ENCODE data around the gene RPS25.
A peak's percentile ranks its signal among the peaks of the same experiment; 100 is the strongest.
"Not testable (repeated sequence)": the region's sequence is repeated elsewhere in the genome, so short reads cannot be mapped to it uniquely, and the experiment has no call there.

The RPS25 gene

DNA sequence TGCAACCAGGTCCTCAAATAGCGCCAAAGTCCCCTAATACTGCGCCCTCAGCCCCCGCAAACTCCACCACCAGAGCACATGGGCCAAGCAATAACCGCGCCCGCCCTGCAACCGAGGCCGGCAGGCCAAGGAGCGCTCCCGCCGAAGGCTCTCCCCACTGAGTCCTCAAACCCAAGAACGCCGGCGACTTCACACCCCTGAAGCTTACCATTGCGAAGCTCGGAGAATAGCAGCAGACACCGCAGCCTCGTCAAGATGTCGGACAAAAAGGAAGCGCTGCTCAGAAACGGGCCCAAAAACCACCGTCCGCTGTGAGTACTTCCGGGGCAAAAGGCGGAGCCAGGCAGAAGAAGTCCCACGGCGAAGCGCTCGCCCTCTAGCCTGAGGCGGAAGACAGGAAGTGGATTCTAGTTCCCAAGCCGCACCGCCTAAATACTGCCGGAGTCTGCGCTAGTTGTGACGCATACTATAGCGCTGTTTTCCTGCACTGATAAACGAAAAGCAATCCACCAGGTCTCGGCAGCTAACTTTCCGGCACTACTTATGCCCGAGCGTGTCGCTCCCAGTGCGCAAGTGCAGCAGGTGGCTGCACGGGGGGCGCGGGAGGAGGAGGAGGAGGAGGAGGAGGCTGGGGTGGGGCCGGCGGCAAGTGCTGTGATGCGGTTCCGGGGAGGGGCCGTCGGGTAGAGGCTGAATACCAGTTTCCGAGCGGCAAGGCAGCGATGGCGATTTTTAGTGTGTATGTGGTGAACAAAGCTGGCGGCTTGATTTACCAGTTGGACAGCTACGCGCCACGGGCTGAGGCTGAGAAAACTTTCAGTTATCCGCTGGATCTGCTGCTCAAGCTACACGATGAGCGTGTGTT is at the start of gene RPS25, which contains the start of gene TRAPPC4:
Gene RPS25, minus strand, starts transcription at position 270 of the 865 bp plus-strand sequence. Its CDS starts 59 bp downstream, at position 211.
Gene TRAPPC4, plus strand, starts transcription at position 693 of the 865 bp plus-strand sequence. Its CDS starts 30 bp downstream, at position 723.
- peak; percentile 99 for DNase-seq (ENCODE audit: low spot score)

- peak; percentile 96 for DNase-seq (ENCODE audit: low spot score)
These were observed 49.5 kb upstream of the RPS25 start, which contains the start of gene VPS11 for GRCh38 chr11:119067371-119068222. VPS11 (plus strand) TSS chr11:119067818; CDS start chr11:119067824, 6 bp downstream.

DNA sequence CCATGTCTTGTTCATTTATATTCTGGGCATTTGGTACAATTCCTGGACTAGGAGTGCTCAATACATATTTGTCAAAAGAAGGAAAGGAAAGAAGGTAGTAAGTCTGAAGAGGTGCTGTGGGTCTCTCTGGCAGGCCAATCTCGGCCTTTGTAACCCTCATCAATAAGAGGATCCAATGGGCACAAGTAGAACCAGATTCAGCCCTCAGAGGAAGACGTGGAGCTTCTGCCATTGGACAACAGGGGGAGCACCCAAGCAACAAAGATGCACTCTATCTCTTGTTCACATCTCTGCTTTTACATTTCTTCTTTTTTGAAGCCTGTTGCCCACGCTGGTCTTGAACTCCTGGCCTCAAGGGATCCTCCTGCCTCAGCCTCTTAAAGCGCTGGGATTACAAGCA is 47.2 kb upstream of the RPS25 start:
- DNase-seq (ENCODE audit: low spot score), result no peak

- DNase-seq (ENCODE audit: low spot score), result no peak
These were observed 44.6 kb upstream of the RPS25 start for GRCh38 chr11:119062779-119063178.

DNA sequence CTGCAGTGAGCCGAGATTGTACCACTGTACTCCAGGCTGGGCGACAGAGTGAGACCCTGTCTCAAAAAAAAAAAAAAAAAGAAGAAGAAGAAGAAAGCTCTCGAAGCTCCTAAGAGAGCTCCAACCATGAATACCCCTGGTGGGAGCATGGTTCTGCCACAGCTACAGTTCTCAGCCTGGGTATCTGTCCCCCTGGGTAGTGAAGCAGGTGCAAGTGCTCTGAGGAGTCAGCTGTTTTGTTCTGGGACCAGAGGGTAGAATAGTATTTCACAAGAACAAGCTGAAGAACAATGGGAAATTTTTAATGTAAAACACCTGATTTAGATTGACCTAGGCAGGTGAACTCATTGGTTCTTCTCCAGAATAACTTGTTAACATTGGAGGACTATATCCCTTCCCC is 43.1 kb upstream of the RPS25 start:
- DNase-seq (ENCODE audit: low spot score), result no peak

DNA sequence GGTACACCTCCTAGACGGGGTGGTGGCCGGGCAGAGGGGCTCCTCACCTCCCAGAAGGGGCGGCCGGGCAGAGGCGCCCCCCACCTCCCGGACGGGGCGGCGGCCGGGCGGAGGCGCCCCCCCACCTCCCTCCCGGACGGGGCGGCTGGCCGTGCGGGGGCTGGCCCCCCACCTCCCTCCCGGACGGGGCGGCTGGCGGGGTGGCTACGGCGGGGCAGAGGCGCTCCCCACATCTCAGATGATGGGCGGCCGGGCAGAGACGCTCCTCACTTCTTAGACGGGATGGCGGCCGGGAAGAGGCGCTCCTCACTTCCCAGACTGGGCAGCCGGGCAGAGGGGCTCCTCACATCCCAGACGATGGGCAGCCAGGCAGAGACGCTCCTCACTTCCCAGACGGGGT is 41.0 kb upstream of the RPS25 start:
- DNase-seq (ENCODE audit: low spot score), result not testable (repeated sequence)

GRCh38 chr11:119057000-119057769 is 39.0 kb upstream of the RPS25 start, which contains the start of gene HYOU1:
HYOU1 (minus strand) TSS chr11:119057205; CDS start chr11:119056160, 1,045 bp downstream.
- peak; percentile 98 for DNase-seq (ENCODE audit: low spot score)

- no peak for DNase-seq (ENCODE audit: low spot score)
These were observed 38.4 kb upstream of the RPS25 start for GRCh38 chr11:119056421-119056999.

- DNase-seq (ENCODE audit: low spot score), result peak; percentile 27
These were observed 37.8 kb upstream of the RPS25 start for GRCh38 chr11:119055901-119056300.

- no peak for DNase-seq (ENCODE audit: low spot score)
These were observed 36.3 kb upstream of the RPS25 start for GRCh38 chr11:119054418-119054817.

DNA sequence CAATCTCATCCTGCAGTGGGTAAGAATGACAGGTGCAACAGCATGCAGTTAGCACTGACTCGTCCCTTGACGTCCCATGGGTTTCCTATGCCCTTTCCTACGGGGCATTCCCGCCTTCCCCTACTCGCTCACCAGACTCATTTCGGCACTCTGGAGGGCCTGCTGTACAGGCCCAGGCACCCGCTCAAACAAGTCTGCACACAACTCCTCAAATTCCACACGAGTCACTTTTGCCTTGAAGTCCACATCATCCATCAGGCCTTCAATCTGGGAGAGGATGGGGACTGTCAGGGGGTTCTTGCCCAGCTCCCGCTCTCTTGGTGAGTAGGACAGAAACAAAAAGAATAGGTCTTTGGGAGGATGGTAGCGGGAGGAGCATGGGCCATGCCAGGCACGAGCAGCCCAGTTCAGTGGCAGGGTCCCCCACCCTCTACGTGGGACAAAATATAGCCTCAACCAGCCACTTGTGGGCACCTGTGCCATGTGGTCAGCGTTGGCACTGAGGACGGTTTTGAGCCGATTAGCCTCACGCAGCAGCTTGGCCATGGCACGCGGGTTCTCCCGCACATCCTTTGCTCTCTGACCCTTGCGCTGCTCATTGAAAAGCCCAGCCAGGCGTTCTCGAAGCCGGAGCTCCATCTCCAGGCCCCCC is 34.1 kb upstream of the RPS25 start:
- no peak for DNase-seq (ENCODE audit: low spot score)

DNA sequence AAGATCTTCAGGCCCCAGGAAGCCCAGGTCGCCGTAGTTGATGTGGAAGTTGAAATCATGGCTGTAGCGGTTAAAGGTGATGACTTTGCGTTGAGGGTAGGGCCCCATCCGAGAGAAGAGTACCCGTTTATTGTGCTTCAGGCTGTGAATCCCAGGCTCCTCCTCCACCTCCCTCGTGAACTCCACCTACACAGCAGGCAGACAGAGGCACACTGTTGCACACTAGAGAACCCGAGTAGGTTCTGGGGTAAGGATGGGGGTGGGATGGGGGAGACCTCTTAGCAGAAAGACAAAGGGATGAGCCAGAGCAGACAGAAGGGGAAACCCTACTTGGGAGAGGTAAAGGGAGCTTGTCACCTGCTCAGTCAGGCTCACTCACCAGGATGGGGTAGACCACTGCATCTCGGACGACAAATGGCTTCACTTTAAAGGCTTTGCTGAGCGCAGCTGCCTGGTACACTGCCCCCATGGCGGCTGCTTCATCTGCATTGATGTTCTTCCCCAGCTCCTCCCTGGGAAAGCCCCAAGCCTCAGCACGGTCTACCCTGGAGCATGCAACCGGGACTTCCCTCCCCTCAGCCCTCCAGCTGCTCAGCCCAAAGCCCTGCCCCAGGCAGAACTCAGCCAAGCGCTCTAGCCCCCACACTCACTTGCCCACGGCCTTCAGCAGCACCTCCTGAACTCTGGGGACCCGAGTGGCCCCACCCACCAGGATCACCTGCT is 33.5 kb upstream of the RPS25 start:
- DNase-seq (ENCODE audit: low spot score), result no peak

- DNase-seq (ENCODE audit: low spot score), result no peak
These were observed 30.9 kb upstream of the RPS25 start for GRCh38 chr11:119049081-119049480.

GRCh38 chr11:119048644-119049043 is 30.5 kb upstream of the RPS25 start:
- no peak for DNase-seq (ENCODE audit: low spot score)

DNA sequence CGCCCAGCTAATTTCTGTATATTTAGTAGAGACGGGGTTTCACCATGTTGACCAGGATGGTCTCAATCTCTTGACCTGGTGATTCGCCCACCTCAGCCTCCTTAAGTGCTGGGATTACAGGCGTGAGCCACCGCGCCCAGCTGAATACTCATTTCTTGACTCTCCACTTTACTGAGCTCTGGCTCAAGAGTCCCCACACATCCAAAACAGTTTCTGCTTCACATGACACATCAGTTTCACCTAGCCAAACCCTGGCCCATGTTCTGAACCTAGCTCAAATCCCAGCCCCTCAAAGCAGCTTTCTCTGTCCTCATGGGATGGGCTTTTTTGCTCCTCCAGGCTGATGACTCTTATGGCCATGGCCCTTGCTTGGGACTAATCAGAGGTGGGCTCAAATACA is 29.1 kb upstream of the RPS25 start:
- DNase-seq (ENCODE audit: low spot score), result no peak

DNA sequence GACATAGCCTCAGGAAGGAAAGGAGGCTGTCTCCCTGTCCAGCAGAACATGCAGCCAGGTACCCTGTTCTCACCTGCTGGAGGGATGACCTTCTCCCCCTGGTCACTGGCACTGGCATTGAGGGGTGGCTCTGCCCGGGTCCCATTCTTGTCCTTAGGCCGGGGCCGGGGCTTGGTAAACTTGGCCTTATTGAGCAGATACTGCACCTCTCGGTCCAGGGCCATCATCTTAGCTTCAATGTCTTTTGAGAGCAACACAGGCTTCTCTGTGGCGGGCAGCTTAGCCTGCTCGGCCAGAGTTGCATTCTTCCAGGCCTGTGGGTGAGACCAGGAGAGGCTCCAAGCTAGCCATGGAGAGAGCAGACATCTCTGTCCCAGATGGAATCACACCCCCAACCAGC is 28.3 kb upstream of the RPS25 start:
- DNase-seq (ENCODE audit: low spot score), result no peak

DNA sequence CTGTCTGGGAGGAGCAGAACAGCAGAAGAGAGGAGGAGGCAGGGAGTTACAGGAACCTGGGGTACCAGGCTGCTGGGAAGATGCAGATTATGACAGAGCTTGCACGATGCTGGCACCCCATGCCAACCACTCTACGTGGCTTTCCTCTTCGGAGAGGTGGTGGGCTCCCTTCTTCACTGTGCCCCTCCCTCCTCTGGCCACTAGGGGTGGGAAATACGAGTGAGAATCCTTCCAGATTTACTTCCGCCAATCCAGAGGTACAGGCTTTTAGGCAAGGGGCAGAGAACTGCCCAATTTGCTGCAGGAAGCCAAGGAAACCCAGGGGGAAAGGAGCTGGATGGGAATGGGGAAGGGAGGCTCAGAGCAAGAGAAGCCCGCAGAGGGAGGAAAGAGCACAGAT is 26.6 kb upstream of the RPS25 start:
- no peak for DNase-seq (ENCODE audit: low spot score)

DNA sequence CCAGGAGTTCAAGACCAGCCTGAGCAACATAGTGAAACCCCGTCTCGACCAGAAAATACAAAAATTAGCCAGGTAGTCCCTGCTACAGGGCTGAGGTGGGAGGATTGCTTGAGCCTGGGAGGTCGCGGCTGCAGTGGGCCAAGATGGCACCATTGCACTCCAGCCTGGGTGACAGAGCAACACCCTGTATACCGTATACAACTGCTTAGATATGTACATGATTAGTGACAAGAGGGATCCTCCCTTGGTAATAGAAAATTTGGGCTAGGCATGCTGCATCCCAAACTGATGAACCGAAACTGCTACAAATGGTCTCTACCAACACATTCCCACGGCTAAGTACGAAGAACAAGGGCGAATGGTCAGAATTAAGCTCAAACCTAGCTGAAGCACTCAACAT is 24.8 kb upstream of the RPS25 start:
- no peak for DNase-seq (ENCODE audit: low spot score)

DNA sequence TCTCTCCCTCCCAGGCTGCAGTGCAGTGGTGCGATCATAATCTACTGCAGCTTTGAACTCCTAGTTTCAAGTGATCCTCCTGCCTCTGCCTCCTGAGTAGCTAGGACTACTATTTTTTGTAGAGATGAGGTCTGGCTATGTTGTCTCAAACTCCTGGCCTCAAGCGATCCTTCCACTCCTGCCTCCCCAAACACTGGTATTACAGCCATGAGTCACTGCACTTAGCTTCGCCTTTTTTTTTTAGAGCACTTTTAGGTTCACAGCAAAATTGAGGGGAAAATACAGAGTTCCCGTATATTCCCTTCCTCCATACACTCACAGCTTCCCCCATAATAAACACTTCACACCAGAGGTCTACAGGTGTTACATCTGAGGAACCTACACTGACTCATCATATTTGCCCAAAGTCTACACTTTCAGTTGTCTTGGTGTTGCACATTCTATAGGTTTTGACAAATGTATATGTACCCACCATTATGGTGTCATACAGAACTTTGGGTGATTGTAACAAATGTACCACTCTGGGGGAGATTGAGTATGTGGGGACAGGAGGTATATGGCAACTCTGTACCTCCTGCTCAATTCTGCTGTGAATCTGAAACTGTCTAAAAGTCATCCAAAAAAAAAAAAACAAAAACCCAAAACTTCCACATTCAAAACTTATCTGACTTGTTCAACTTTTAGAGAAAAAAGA is 23.8 kb upstream of the RPS25 start:
- DNase-seq (ENCODE audit: low spot score), result no peak

- DNase-seq (ENCODE audit: low spot score), result not testable (repeated sequence)
These were observed 21.3 kb upstream of the RPS25 start for GRCh38 chr11:119039471-119039870.

All from Ammon's horn (tissue), 1 donor.